ENCODE measurements around the gene PTGER1. TPM values are rescaled to one million over a fixed set of nuclear protein-coding genes. Genes with fewer than 3 reads are reported as not detected.
A peak's percentile ranks its signal among the peaks of the same experiment; 100 is the strongest.

PTGER1 gene
- total RNA-seq, 2 donors from 2014 or later: 3.6 TPM; not detected in 1

DNA sequence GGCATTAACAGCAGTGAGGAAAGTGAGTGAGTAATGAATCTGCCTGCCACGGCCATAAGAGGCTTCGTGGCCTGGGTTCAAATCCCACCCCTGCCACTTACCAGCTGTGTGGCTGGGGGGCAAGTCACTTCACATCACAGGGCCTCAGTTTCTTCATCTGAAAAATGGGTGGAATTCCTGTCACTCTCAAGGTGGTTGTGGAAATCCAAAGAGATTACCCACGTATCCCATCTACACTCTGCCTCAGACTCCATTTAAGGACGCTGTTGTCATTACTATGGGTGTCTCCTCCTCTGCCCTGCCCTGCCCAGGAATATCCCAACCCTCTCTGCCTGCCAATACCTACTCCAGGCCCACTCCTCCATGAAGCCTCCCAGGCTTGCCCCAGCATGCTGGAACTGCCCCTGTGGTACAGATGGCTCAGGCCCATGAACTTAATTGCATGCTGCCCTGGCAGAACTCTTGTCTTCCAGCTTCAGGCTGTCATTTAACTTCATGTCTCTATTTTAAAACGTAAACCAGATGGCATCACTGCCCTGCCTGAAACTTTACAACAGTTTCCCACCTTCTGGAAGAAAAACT, 17.7 kb upstream of the PTGER1 start:
- H3K27me3 ChIP-seq: no peaks in the 10 kb centered on the region
- H3K4me1 ChIP-seq: peaks cover 27% of the 10 kb centered on the region
- no peak overlapping the region for H3K4me3 ChIP-seq
- ATAC-seq (no peak), DNase-seq (no peak)
- TF ChIP-seq, protein P1, sequence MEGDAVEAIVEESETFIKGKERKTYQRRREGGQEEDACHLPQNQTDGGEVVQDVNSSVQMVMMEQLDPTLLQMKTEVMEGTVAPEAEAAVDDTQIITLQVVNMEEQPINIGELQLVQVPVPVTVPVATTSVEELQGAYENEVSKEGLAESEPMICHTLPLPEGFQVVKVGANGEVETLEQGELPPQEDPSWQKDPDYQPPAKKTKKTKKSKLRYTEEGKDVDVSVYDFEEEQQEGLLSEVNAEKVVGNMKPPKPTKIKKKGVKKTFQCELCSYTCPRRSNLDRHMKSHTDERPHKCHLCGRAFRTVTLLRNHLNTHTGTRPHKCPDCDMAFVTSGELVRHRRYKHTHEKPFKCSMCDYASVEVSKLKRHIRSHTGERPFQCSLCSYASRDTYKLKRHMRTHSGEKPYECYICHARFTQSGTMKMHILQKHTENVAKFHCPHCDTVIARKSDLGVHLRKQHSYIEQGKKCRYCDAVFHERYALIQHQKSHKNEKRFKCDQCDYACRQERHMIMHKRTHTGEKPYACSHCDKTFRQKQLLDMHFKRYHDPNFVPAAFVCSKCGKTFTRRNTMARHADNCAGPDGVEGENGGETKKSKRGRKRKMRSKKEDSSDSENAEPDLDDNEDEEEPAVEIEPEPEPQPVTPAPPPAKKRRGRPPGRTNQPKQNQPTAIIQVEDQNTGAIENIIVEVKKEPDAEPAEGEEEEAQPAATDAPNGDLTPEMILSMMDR (IDR thresholded peaks at IDR 0.05): no peak
- TF ChIP-seq POLR2A (IDR thresholded peaks at IDR 0.05): no peak
- no peak overlapping the region for H3K27ac ChIP-seq
- peaks cover 0 to 5% of the 10 kb centered on the region in 2 donors for H3K36me3 ChIP-seq (replicated peaks in 1 of 2; ENCODE audit: insufficient read depth in 1 of 2, low read depth in 2 of 2)
- intact Hi-C loops (cut with DNase I): no loop called here
- WGBS, 2 donors: 82 to 86% methylated on average over 5 of the region's 5 CpGs
- H3K9me3 ChIP-seq: no peaks in the 10 kb centered on the region

DNA sequence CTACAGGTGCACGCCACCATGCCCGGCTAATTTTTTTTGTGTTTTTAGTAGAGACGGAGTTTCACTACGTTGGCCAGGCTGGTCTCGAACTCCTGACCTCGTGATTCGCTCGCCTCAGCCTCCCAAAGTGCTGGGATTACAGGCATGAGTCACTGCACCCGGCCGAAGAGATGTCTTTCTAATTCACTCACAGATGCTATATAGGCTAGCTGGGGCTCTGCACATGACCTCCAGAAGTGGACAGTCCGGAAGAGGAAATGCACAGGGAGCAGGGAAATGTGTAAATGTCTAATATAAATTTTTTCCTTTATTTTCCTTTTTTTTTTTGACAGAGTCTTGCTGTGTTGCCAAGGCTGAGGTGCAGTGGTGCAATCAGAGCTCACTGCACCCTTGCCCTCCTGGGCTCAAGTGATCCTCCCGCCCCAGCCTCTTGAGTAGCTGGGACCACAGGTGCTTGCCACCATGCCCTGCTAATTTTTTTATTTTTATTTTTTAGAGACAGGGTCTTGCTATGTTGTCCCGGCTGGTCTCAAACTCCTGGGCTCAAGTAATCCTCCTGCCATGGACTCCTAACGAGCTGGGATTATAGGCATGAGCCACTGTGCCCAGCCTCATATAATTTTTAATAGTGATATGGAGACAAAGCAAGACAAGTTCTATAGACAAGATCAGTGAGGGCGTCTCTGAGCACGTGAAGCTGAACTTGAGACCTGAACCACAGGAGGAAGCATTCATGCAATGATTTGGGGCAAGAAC, 12.4 kb upstream of the PTGER1 start:
- no peak overlapping the region for H3K4me3 ChIP-seq
- H3K27me3 ChIP-seq: no peaks in the 10 kb centered on the region
- 93 to 97% methylated on average over 16 of the region's 16 CpGs for WGBS, 2 donors
- H3K9me3 ChIP-seq: no peaks in the 10 kb centered on the region
- TF ChIP-seq, protein P1 (IDR thresholded peaks at IDR 0.05): no peak
- no peak for TF ChIP-seq POLR2A (IDR thresholded peaks at IDR 0.05)
- intact Hi-C loops (cut with DNase I): no loop called here
- H3K4me1 ChIP-seq: no peaks in the 10 kb centered on the region
- no peak for DNase-seq
- H3K36me3 ChIP-seq (replicated peaks in 1 of 2; ENCODE audit: insufficient read depth in 1 of 2, low read depth in 2 of 2): peaks cover 0 to 6% of the 10 kb centered on the region in 2 donors
- no peak for ATAC-seq
- no peak overlapping the region for H3K27ac ChIP-seq

GRCh38 chr19:14482172-14482941, 7.2 kb upstream of the PTGER1 start:
- 83 to 96% methylated on average over 1 to 12 of the region's 18 CpGs for WGBS, 2 donors
- Histone ChIP-seq H3K27ac (no peak overlapping the region), H3K36me3 (replicated peaks in 1 of 2; ENCODE audit: insufficient read depth in 1 of 2, low read depth in 2 of 2) (peaks cover 0 to 6% of the 10 kb centered on the region in 2 donors), H3K4me3 (no peak overlapping the region), H3K4me1 (no peaks in the 10 kb centered on the region), H3K27me3 (no peaks in the 10 kb centered on the region), H3K9me3 (no peaks in the 10 kb centered on the region)
- ATAC-seq (no peak), DNase-seq (no peak)
- intact Hi-C loops (cut with DNase I): no loop called here
- no peak for TF ChIP-seq POLR2A (IDR thresholded peaks at IDR 0.05)

DNA sequence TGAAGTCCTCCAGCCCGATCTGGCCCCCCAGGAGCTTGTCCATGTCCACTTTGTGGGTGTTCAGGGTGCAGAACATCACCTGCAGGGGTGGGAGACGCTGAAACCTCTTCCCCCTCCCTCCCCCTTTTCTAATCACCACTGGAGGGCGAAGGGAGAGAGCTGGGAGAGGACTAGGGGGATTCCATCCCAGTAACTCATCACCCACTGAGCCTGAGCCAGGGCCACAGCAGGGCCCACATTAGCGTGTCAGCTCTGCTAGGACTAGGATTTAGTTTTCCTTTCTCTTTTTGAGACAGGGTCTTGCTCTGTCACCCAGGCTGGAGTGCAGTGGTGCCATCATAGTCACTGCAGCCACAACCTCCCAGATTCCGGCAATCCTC, 5.5 kb upstream of the PTGER1 start:
- WGBS, 2 donors: 81 to 91% methylated on average over 5 of the region's 5 CpGs
- H3K27ac ChIP-seq: no peak overlapping the region
- DNase-seq (no peak), ATAC-seq (no peak)
- H3K9me3 ChIP-seq: no peaks in the 10 kb centered on the region
- intact Hi-C loops (cut with DNase I): no loop called here
- peaks cover 0 to 6% of the 10 kb centered on the region in 2 donors for H3K36me3 ChIP-seq (replicated peaks in 1 of 2; ENCODE audit: insufficient read depth in 1 of 2, low read depth in 2 of 2)
- TF ChIP-seq, protein P1 (IDR thresholded peaks at IDR 0.05): no peak
- no peak for TF ChIP-seq POLR2A (IDR thresholded peaks at IDR 0.05)
- peaks cover 2% of the 10 kb centered on the region for H3K4me1 ChIP-seq
- no peak overlapping the region for H3K4me3 ChIP-seq
- H3K27me3 ChIP-seq: no peaks in the 10 kb centered on the region

DNA sequence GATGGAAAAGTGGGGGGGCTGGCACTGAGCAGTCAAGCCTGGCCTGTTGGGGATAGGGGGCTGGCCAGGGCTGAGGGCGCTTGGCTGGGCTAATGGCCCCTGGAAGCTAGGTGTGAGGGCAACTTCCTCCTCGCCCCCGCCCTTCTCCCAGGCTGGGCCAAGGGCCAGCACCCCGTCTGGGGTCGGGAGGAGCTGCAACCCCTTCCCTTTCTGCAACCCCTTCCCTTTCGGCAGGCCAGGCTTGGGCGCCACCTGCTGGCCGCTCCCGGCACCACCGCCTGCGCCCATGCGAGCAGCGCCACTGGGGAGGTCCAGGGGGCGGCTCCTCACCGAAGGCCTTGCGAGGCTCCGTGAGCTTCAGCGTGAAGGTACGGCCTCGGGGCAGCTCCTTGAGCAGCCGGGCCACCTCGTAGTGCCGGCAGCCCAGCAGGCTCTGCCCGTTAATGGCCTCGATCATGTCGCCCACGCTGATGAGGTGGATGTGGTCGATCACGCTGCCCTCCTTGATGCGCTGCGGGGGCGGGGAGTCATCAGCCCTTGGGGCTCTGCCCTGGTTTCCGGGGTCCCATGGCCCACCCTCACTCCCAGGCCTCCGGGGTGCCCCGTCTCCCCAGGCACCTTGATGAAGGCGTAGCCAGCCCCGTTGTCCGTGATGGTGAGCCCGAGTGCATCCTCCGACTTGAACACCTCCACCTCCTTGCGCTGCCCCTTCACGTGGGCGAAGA, 5.0 kb upstream of the PTGER1 start:
- Histone ChIP-seq H3K27me3 (no peaks in the 10 kb centered on the region), H3K4me3 (no peak overlapping the region), H3K4me1 (peaks cover 7% of the 10 kb centered on the region), H3K36me3 (replicated peaks in 1 of 2; ENCODE audit: insufficient read depth in 1 of 2, low read depth in 2 of 2) (peaks cover 0 to 6% of the 10 kb centered on the region in 2 donors), H3K27ac (no peak overlapping the region), H3K9me3 (no peaks in the 10 kb centered on the region)
- 67 to 89% methylated on average over 26 to 36 of the region's 43 CpGs for WGBS, 2 donors
- ATAC-seq (no peak), DNase-seq (peak in 1 of 4 donors; percentile 29)
- no peak for TF ChIP-seq POLR2A (IDR thresholded peaks at IDR 0.05)
- TF ChIP-seq, protein P1 (IDR thresholded peaks at IDR 0.05): peak in 6 of 7 experiments; percentile 37 to 58 (median 43)
- intact Hi-C loops (cut with DNase I): no loop called here
